GM12872 (cell line): ENCODE data around the gene L3MBTL2.

Experiments
- TF ChIP-seq, protein P1 (sequence below): IDR thresholded peaks from 3 replicates; pipeline ENCODE4 v1.5.1; 2011; ENCODE audit warnings: low read depth, mild to moderate bottlenecking, low read length, moderate library complexity; ENCODE audit not compliant: insufficient read depth

L3MBTL2 gene

DNA sequence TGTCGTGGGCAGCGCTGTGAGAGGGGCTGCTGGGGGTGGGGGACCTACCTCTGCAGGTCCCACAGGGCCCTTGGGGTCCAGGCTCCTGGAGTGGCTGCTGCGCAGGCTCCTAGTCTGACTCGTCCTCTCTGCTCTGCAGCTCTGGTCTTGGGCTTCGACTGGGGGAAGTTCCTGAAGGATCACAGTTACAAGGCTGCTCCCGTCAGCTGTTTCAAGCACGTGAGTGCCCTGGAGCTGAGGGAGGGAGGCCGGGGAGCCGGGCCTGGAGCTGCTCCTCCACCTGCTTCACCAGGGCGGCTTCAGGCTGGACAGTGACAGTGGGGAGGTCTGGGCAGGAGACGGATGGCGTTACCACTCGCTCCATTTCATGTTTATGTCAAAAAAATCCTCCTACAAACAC lies 11.9 kb downstream of the L3MBTL2 start:
- TF ChIP-seq, protein P1, sequence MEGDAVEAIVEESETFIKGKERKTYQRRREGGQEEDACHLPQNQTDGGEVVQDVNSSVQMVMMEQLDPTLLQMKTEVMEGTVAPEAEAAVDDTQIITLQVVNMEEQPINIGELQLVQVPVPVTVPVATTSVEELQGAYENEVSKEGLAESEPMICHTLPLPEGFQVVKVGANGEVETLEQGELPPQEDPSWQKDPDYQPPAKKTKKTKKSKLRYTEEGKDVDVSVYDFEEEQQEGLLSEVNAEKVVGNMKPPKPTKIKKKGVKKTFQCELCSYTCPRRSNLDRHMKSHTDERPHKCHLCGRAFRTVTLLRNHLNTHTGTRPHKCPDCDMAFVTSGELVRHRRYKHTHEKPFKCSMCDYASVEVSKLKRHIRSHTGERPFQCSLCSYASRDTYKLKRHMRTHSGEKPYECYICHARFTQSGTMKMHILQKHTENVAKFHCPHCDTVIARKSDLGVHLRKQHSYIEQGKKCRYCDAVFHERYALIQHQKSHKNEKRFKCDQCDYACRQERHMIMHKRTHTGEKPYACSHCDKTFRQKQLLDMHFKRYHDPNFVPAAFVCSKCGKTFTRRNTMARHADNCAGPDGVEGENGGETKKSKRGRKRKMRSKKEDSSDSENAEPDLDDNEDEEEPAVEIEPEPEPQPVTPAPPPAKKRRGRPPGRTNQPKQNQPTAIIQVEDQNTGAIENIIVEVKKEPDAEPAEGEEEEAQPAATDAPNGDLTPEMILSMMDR = no peak

DNA sequence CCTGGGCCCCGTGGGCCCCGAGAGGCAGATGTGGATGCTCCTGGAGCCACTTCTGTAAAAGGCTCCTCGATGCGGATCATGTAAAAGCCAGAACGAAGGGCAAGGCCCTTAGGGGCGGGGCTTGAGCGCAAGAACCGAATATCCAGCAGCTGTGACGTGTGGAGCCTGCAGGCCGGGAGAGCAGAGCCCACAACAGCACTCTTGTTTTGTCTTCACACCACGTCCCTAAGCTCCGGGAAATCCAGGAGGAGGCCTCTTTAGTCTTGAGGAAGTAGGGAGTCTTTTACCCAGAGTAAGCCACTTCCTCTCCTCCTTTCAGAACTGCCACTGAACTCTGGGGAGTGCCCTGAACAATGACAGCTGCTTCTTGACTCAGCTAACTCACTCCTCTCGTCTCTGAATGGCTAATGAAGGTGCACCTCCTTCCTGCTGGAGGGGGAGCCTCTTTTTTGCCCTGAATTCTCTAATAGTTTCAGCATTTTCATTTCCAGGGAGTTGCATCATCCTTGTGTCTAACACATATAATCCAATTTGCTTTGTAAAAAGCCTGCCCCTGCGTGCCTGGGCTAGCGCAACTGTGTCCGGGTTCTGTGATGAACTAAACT lies 12.5 kb downstream of the L3MBTL2 start:
- TF ChIP-seq, protein P1 = no peak

DNA sequence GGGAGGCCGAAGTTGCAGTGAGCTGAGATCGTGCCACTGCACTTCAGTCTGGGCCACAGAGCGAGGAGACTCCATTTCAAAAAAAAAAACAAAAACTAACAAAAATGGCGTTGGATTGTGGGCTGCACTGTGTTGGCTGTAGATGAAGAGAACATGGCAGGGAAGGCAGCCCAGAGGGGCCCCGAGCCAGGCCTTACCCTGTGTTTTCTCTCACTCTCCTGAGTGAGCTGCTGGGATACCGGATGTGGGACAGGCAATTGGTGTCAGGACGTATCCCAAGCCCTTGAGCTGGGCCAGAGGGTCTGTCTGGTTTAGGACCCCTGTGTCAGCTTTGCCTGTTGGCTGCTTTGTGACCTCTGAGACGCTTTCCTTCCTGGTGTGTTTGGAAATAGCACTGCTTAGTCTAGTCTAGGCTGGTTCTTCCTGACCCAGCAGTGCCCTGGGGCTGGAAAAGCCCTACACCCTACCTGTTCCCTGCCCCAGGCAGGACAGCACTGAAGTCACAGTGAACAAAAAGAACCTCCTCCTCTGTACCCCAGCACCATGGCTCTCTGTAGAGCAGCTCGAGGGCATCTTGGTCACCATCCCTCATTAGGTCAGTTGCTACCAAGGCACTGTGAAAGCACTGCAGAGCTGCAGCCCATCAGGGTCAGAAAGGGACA lies 17.9 kb downstream of the L3MBTL2 start:
- TF ChIP-seq, protein P1 = no peak

DNA sequence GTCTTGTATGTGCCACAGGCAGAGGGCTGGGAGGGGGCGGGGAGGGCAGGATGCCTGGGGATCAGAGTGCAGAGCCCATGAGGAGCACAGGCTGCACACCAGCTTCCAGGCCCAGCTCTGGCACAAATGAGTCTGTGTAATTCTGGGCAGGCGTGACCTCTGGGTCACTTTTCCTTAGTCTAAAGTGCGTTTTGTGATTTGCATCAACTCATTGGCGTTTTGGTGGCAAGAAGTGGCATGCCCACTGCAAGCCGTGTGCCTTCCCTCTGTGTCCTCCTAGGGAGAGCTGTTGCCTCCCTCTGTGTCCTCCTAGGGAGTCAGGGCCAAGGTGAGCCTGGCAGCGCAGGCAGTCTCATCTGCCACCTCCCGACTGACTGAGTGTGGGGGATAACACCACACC lies 18.4 kb downstream of the L3MBTL2 start:
- TF ChIP-seq, protein P1 = no peak

DNA sequence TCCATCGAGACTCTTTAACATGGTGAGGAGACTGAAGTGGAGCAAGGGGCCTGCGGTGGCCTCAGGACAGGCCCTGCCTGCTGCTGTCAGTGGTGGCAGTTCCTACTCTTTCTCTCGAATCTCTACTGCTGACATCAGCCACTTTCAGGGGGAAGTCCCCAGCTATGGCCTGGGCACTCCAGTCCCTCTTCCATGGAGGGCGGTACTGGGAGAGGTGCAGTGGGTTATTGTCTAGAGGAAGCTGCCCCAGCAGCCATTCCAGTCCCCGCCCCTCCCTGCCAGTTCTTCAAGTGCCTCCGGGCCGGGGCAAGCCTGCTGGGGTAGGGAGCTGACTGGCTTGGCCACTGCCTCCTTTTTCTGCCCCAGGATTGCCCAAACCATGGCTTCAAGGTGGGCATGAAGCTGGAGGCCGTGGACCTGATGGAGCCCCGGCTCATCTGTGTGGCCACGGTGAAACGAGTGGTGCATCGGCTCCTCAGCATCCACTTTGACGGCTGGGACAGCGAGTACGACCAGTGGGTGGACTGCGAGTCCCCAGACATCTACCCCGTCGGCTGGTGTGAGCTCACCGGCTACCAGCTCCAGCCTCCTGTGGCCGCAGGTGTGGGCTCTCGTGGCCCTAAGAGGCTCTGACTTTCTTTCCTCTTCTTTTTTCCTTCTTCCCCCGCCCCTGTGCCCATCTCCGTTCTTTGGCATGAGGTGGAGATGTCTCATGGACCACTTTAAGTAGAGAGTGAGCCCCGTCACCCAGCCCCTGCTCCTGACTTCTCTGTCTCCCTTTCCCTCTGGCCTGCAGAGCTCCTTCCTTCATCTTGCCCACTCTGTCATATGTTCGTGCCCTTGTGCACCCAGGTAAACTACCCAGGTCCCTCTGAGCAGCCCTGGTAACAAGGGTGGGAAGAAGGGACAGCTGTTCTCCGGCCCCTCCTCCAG lies 21.9 kb downstream of the L3MBTL2 start:
- TF ChIP-seq, protein P1 = no peak

DNA sequence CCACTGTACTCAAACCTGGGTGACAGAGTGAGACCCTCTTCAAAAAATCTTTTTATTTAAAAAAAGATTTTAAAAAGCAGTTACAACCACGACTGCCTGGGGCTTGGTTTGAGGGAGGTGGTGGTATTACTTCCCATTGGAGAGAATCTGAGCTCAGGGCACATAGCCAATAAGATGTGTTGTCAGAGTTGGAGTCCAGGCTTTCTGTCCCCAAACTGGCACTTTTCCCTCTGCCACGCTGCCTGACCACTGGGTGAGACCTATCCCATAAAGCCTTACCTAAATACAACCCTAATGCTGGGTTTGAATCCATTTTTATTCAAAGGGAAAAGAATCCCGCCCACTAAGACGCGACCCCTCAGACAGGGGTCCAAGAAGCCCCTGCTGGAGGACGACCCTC lies 24.1 kb downstream of the L3MBTL2 start:
- TF ChIP-seq, protein P1 = no peak

DNA sequence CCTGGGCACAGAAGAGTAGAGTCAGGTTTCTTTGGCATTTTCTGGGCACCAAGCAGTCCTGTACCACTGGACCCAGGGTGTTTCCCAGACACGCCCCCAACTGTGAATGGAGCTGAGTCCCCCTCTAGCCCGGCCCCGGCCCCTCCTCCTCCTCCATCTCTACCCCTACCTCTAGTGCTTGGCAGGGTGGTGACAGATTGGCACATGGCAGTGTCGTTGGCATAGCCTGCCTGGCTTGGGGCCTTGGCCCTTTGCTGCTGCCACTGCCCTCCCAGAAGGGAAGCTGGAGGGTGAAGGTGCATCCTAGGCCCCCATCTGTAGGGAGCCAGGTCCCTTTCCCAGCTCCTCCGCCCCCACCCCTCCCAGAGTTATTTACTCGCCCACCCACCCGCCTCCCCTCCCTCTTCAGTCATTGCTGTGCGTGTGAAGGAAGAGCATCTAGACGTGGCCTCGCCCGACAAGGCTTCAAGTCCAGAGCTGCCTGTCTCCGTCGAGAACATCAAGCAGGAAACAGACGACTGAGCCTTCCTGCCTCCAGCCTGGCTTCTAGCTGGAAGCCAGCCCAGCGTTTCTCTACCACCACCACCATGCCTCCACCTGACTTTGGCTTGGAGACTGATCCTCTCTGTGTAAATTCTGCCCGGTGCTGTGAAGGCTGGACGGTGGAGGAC lies 24.8 kb downstream of the L3MBTL2 start:
- TF ChIP-seq, protein P1 = no peak
